GM12892 (cell line): ENCODE measurements around the gene IGFL4.

ENCODE experiments used
- POLR2A ChIP-seq: IDR thresholded peaks from 2 replicates; pipeline ENCODE4 v1.6.1; 2011; ENCODE audit warnings: low read depth, low read length, control low read depth
- TAF1 ChIP-seq: IDR thresholded peaks from 2 replicates; pipeline ENCODE4 v1.6.1; 2011; ENCODE audit warnings: low read depth, mild to moderate bottlenecking, control low read depth, low read length, borderline replicate concordance

DNA sequence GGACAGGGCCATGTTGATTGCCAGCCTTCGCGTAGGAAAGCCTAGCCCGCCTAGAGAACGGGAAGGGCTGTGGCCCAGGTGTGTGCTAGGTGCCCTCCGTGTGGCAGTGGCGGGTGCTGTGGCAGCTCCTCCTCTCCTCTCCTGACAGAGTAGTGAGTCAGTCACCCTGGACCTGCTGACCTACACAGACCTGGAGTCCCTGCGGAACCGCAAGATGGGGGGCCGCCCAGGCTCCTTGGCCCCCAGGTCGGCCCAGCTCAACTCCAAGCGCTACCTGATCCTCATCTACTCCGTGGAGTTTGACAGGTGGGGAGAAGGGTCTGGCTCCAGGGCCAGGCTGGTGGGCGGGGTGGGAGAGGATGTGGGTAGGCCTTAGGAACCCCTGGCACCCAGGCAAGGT lies 34.4 kb downstream of the IGFL4 start:
- TF ChIP-seq POLR2A (no peak), TAF1 (no peak)
